ENCODE measurements around the gene PRUNE2.

The PRUNE2 gene

DNA sequence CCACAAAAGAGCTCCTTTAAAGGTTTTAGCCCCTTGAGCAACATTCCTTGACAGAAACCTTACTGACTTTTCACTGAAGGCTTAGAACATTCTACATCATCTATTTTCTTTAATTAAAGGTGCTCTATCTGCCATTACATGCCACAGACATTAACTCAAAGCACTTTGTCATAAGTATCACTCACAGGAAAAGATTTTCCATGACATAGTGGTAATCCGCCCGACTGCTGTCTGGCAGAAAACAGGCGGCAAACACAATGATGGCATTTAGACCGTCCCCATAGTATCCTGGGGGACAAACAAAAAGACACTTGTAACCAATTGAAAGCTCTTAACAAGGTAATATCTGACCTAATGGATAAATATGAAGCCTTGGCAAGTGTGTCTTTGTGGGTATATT, 267.9 kb downstream of the PRUNE2 start:
- H2BK5ac ChIP-seq (ENCODE audit: low read depth, low read length, poor library complexity, severe bottlenecking), result no peak overlapping the region

GRCh38 chr9:76637416-76637815, 268.5 kb downstream of the PRUNE2 start:
- Histone ChIP-seq H2BK12ac (ENCODE audit: low read length in 2 of 2) (no peak overlapping the region), H3K4me3 (ENCODE audit: insufficient read depth in 1 of 2, low read depth in 1 of 2, low read length in 2 of 2) (no peak overlapping the region), H2BK15ac (ENCODE audit: low read depth, poor library complexity, severe bottlenecking) (no peak overlapping the region), H2BK120ac (ENCODE audit: low read depth, low read length) (no peak overlapping the region), H4K8ac (ENCODE audit: low read length) (no peak overlapping the region), H3K4ac (ENCODE audit: low read depth in 1 of 2, low read length in 2 of 2) (no peak overlapping the region), H3K27me3 (ENCODE audit: control insufficient read depth in 1 of 2, insufficient read depth in 1 of 2, low read length in 2 of 2) (no peaks in the 10 kb centered on the region), H3K27ac (ENCODE audit: low read length, poor library complexity, severe bottlenecking) (no peak overlapping the region), H3K4me2 (ENCODE audit: low read length, poor library complexity, severe bottlenecking) (no peak overlapping the region), H3K23ac (ENCODE audit: low read length in 2 of 2) (no peak overlapping the region), H2BK5ac (ENCODE audit: low read depth, low read length, poor library complexity, severe bottlenecking) (no peak overlapping the region), H3K79me1 (replicated peaks; ENCODE audit: low read length, poor library complexity, severe bottlenecking) (no peaks in the 10 kb centered on the region), H3K14ac (ENCODE audit: low read length in 2 of 2) (no peak overlapping the region), H3K9ac (ENCODE audit: low read length) (no peak overlapping the region), H3K18ac (ENCODE audit: low read depth in 1 of 2, low read length in 2 of 2) (no peak overlapping the region), H4K91ac (ENCODE audit: low read length) (no peak overlapping the region), H2AFZ (ENCODE audit: low read depth, low read length) (no peak overlapping the region), H3K36me3 (ENCODE audit: control insufficient read depth in 1 of 2, insufficient read depth in 2 of 2, low read depth in 1 of 2, low read length in 2 of 2) (peaks cover 0 to 69% of the 10 kb centered on the region in 2 experiments), H3K4me1 (ENCODE audit: control insufficient read depth, insufficient read depth, low read depth, low read length) (no peaks in the 10 kb centered on the region), H3K9me3 (ENCODE audit: control insufficient read depth, low read length) (no peaks in the 10 kb centered on the region), H2AK5ac (ENCODE audit: low read length, severe bottlenecking) (no peak overlapping the region)
- no peak for DNase-seq
- WGBS, result 100% methylated on average over 1 of the region's 2 CpGs

More for the DNA sequence above, 267.9 kb downstream of the PRUNE2 start:
- H3K4ac ChIP-seq (ENCODE audit: low read depth in 1 of 2, low read length in 2 of 2), result no peak overlapping the region
- no peak overlapping the region for H2BK15ac ChIP-seq (ENCODE audit: low read depth, poor library complexity, severe bottlenecking)
- no peaks in the 10 kb centered on the region for H3K4me1 ChIP-seq (ENCODE audit: control insufficient read depth, insufficient read depth, low read depth, low read length)
- WGBS, result 94% methylated on average over 4 of the region's 4 CpGs
- H4K91ac ChIP-seq (ENCODE audit: low read length), result no peak overlapping the region
- no peak overlapping the region for H3K18ac ChIP-seq (ENCODE audit: low read depth in 1 of 2, low read length in 2 of 2)
- H3K27me3 ChIP-seq (ENCODE audit: control insufficient read depth in 1 of 2, insufficient read depth in 1 of 2, low read length in 2 of 2), result no peaks in the 10 kb centered on the region
- no peak overlapping the region for H2AFZ ChIP-seq (ENCODE audit: low read depth, low read length)
- no peak overlapping the region for H3K4me3 ChIP-seq (ENCODE audit: insufficient read depth in 1 of 2, low read depth in 1 of 2, low read length in 2 of 2)
- H3K4me2 ChIP-seq (ENCODE audit: low read length, poor library complexity, severe bottlenecking), result no peak overlapping the region
- H3K79me1 ChIP-seq (replicated peaks; ENCODE audit: low read length, poor library complexity, severe bottlenecking), result no peaks in the 10 kb centered on the region
- H3K14ac ChIP-seq (ENCODE audit: low read length in 2 of 2), result no peak overlapping the region
- H2BK120ac ChIP-seq (ENCODE audit: low read depth, low read length), result no peak overlapping the region
- no peak overlapping the region for H3K27ac ChIP-seq (ENCODE audit: low read length, poor library complexity, severe bottlenecking)
- H2AK5ac ChIP-seq (ENCODE audit: low read length, severe bottlenecking), result no peak overlapping the region
- H3K9ac ChIP-seq (ENCODE audit: low read length), result no peak overlapping the region
- no peak for DNase-seq
- H2BK12ac ChIP-seq (ENCODE audit: low read length in 2 of 2), result no peak overlapping the region
- peaks cover 0 to 72% of the 10 kb centered on the region in 2 experiments for H3K36me3 ChIP-seq (ENCODE audit: control insufficient read depth in 1 of 2, insufficient read depth in 2 of 2, low read depth in 1 of 2, low read length in 2 of 2)
- no peak overlapping the region for H3K23ac ChIP-seq (ENCODE audit: low read length in 2 of 2)
- no peak overlapping the region for H4K8ac ChIP-seq (ENCODE audit: low read length)
- H3K9me3 ChIP-seq (ENCODE audit: control insufficient read depth, low read length), result no peaks in the 10 kb centered on the region

- no peak overlapping the region for H3K27ac ChIP-seq (ENCODE audit: low read length, poor library complexity, severe bottlenecking)
- H3K4me3 ChIP-seq (ENCODE audit: insufficient read depth in 1 of 2, low read depth in 1 of 2, low read length in 2 of 2), result no peak overlapping the region
- H3K36me3 ChIP-seq (ENCODE audit: control insufficient read depth in 1 of 2, insufficient read depth in 2 of 2, low read depth in 1 of 2, low read length in 2 of 2), result peaks cover 0 to 62% of the 10 kb centered on the region in 2 experiments
- no peak overlapping the region for H3K14ac ChIP-seq (ENCODE audit: low read length in 2 of 2)
- no peak overlapping the region for H2AFZ ChIP-seq (ENCODE audit: low read depth, low read length)
- no peak overlapping the region for H2BK15ac ChIP-seq (ENCODE audit: low read depth, poor library complexity, severe bottlenecking)
- no peak overlapping the region for H3K9ac ChIP-seq (ENCODE audit: low read length)
- no peaks in the 10 kb centered on the region for H3K4me1 ChIP-seq (ENCODE audit: control insufficient read depth, insufficient read depth, low read depth, low read length)
- H2BK120ac ChIP-seq (ENCODE audit: low read depth, low read length), result no peak overlapping the region
- no peak overlapping the region for H2AK5ac ChIP-seq (ENCODE audit: low read length, severe bottlenecking)
- WGBS, result no CpG with 5 or more reads among the region's 1 CpG
- H3K27me3 ChIP-seq (ENCODE audit: control insufficient read depth in 1 of 2, insufficient read depth in 1 of 2, low read length in 2 of 2), result no peaks in the 10 kb centered on the region
- H3K4me2 ChIP-seq (ENCODE audit: low read length, poor library complexity, severe bottlenecking), result no peak overlapping the region
- no peak overlapping the region for H4K91ac ChIP-seq (ENCODE audit: low read length)
- DNase-seq, result peak; percentile 31
- H3K9me3 ChIP-seq (ENCODE audit: control insufficient read depth, low read length), result no peaks in the 10 kb centered on the region
- H4K8ac ChIP-seq (ENCODE audit: low read length), result no peak overlapping the region
- no peaks in the 10 kb centered on the region for H3K79me1 ChIP-seq (replicated peaks; ENCODE audit: low read length, poor library complexity, severe bottlenecking)
- H3K23ac ChIP-seq (ENCODE audit: low read length in 2 of 2), result no peak overlapping the region
- H2BK12ac ChIP-seq (ENCODE audit: low read length in 2 of 2), result no peak overlapping the region
- H3K4ac ChIP-seq (ENCODE audit: low read depth in 1 of 2, low read length in 2 of 2), result no peak overlapping the region
- H2BK5ac ChIP-seq (ENCODE audit: low read depth, low read length, poor library complexity, severe bottlenecking), result no peak overlapping the region
- H3K18ac ChIP-seq (ENCODE audit: low read depth in 1 of 2, low read length in 2 of 2), result no peak overlapping the region
Observed at GRCh38 chr9:76634356-76635054, 271.4 kb downstream of the PRUNE2 start.

GRCh38 chr9:76630916-76631315, 275.0 kb downstream of the PRUNE2 start:
- no peak overlapping the region for H2BK120ac ChIP-seq (ENCODE audit: low read depth, low read length)
- H3K27me3 ChIP-seq (ENCODE audit: control insufficient read depth in 1 of 2, insufficient read depth in 1 of 2, low read length in 2 of 2), result no peaks in the 10 kb centered on the region
- no peak overlapping the region for H4K91ac ChIP-seq (ENCODE audit: low read length)
- no peaks in the 10 kb centered on the region for H3K9me3 ChIP-seq (ENCODE audit: control insufficient read depth, low read length)
- no peak for DNase-seq
- H2AK5ac ChIP-seq (ENCODE audit: low read length, severe bottlenecking), result no peak overlapping the region
- no peaks in the 10 kb centered on the region for H3K79me1 ChIP-seq (replicated peaks; ENCODE audit: low read length, poor library complexity, severe bottlenecking)
- no peaks in the 10 kb centered on the region for H3K4me1 ChIP-seq (ENCODE audit: control insufficient read depth, insufficient read depth, low read depth, low read length)
- H3K4ac ChIP-seq (ENCODE audit: low read depth in 1 of 2, low read length in 2 of 2), result no peak overlapping the region
- no peak overlapping the region for H3K14ac ChIP-seq (ENCODE audit: low read length in 2 of 2)
- H3K4me3 ChIP-seq (ENCODE audit: insufficient read depth in 1 of 2, low read depth in 1 of 2, low read length in 2 of 2), result no peak overlapping the region
- H3K9ac ChIP-seq (ENCODE audit: low read length), result no peak overlapping the region
- 92% methylated on average over 2 of the region's 3 CpGs for WGBS
- H2BK15ac ChIP-seq (ENCODE audit: low read depth, poor library complexity, severe bottlenecking), result no peak overlapping the region
- no peak overlapping the region for H3K23ac ChIP-seq (ENCODE audit: low read length in 2 of 2)
- no peak overlapping the region for H2AFZ ChIP-seq (ENCODE audit: low read depth, low read length)
- no peak overlapping the region for H2BK12ac ChIP-seq (ENCODE audit: low read length in 2 of 2)
- H3K36me3 ChIP-seq (ENCODE audit: control insufficient read depth in 1 of 2, insufficient read depth in 2 of 2, low read depth in 1 of 2, low read length in 2 of 2), result peaks cover 0 to 56% of the 10 kb centered on the region in 2 experiments
- H4K8ac ChIP-seq (ENCODE audit: low read length), result no peak overlapping the region
- H3K27ac ChIP-seq (ENCODE audit: low read length, poor library complexity, severe bottlenecking), result no peak overlapping the region
- H3K18ac ChIP-seq (ENCODE audit: low read depth in 1 of 2, low read length in 2 of 2), result no peak overlapping the region
- no peak overlapping the region for H2BK5ac ChIP-seq (ENCODE audit: low read depth, low read length, poor library complexity, severe bottlenecking)
- H3K4me2 ChIP-seq (ENCODE audit: low read length, poor library complexity, severe bottlenecking), result no peak overlapping the region
